Fibroblast of lung (primary cell): Measurements from ENCODE around the gene CD300LB. TPM values are rescaled to one million over a fixed set of nuclear protein-coding genes. Genes with fewer than 3 reads are reported as not detected.
A peak's percentile ranks its signal among the peaks of the same experiment; 100 is the strongest.

Experiments used
- DNase-seq, 2 donors: peaks; one replicate each; pipeline versions ENCODE4 v3.0.0 to v3.0.0-alpha.2; 2010; ENCODE audit warnings: low read depth in 2 of 2
- H2AFZ ChIP-seq: 2 replicates; pipeline ENCODE4 v1.5.1; 2012; ENCODE audit warnings: low read length, control low read depth, inconsistent platforms
- H3K27ac ChIP-seq: 2 replicates; pipeline ENCODE4 v1.5.1; 2011; ENCODE audit warnings: low read length, control low read depth; ENCODE audit not compliant: insufficient read depth
- H3K27me3 ChIP-seq: 2 replicates; pipeline ENCODE4 v1.5.1; 2011; ENCODE audit warnings: mild to moderate bottlenecking, low read length; ENCODE audit not compliant: control insufficient read depth, insufficient read depth
- H3K36me3 ChIP-seq: 2 replicates; pipeline ENCODE4 v1.5.1; 2011; ENCODE audit warnings: low read length; ENCODE audit not compliant: control insufficient read depth, insufficient read depth
- H3K4me1 ChIP-seq: 2 replicates; pipeline ENCODE4 v1.5.1; 2011; ENCODE audit warnings: low read length; ENCODE audit not compliant: control insufficient read depth, insufficient read depth; ENCODE audit errors: extremely low read depth
- H3K4me2 ChIP-seq: 2 replicates; pipeline ENCODE4 v1.5.1; 2011; ENCODE audit warnings: low read length, control low read depth; ENCODE audit not compliant: insufficient read depth; ENCODE audit errors: extremely low read depth
- H3K4me3 ChIP-seq, 4 experiments: fragments of 200-600 bp in 1 of 4; sonication (generic) in 1 of 4; replicated peaks in 1 of 4; 2 replicates each; pipeline ENCODE4 v1.5.1; 2011 to 2016; ENCODE audit warnings: low read length in 4 of 4, low read depth in 3 of 4, mild to moderate bottlenecking in 3 of 4, control low read depth in 2 of 4, inconsistent platforms in 1 of 4, mixed read lengths in 1 of 4; ENCODE audit not compliant: insufficient read depth in 1 of 4; ENCODE audit errors: control extremely low read depth in 1 of 4
- H3K79me2 ChIP-seq: 2 replicates; pipeline ENCODE4 v1.5.1; 2012; ENCODE audit warnings: mild to moderate bottlenecking, low read length, inconsistent platforms; ENCODE audit not compliant: control insufficient read depth, insufficient read depth
- H3K9ac ChIP-seq: 2 replicates; pipeline ENCODE4 v1.5.1; 2011; ENCODE audit warnings: mild to moderate bottlenecking, low read length, control low read depth; ENCODE audit not compliant: insufficient read depth
- H3K9me3 ChIP-seq: 2 replicates; pipeline ENCODE4 v1.5.1; 2012; ENCODE audit warnings: low read depth, low read length; ENCODE audit not compliant: control insufficient read depth, insufficient read depth
- H4K20me1 ChIP-seq: 2 replicates; pipeline ENCODE4 v1.5.1; 2011; ENCODE audit warnings: low read length; ENCODE audit not compliant: control insufficient read depth, insufficient read depth; ENCODE audit errors: extremely low read depth
- EZH2 ChIP-seq: IDR thresholded peaks from 2 replicates; pipeline ENCODE4 v1.5.1; 2012; ENCODE audit warnings: low read length, control low read depth, mild to moderate bottlenecking; ENCODE audit errors: missing control alignments
- polyA plus RNA-seq, 2 donors: library from polyadenylated mRNA; depleted of rRNA in 1 of 2; stranded (reverse) in 1 of 2; unstranded in 1 of 2; fragments of >200 nt; gene quantifications; 2 replicates each; pipeline ENCODE4 v1.2.1, GENCODE V29; 2011 to 2012; ENCODE audit warnings: missing spikeins in 1 of 2
- total RNA-seq: library from RNA; depleted of rRNA; stranded (reverse); fragments of >200 nt; gene quantifications from 2 replicates; pipeline ENCODE4 v1.2.1, GENCODE V29; 2014
- TF ChIP-seq, protein P1 (sequence below), 2 donors: IDR thresholded peaks in 1 of 2; conservative IDR thresholded peaks in 1 of 2; 1 replicate in 1 of 2; 2 replicates in 1 of 2; pipeline ENCODE4 v1.5.1; 2011 to 2012; ENCODE audit warnings: low read length in 2 of 2, control low read depth in 1 of 2, inconsistent platforms in 1 of 2, low read depth in 1 of 2, mild to moderate bottlenecking in 1 of 2

The CD300LB gene
- total and polyA plus RNA-seq, 2 donors (not counting 1 experiment from before 2014, with no cell fraction given) = not detected

DNA sequence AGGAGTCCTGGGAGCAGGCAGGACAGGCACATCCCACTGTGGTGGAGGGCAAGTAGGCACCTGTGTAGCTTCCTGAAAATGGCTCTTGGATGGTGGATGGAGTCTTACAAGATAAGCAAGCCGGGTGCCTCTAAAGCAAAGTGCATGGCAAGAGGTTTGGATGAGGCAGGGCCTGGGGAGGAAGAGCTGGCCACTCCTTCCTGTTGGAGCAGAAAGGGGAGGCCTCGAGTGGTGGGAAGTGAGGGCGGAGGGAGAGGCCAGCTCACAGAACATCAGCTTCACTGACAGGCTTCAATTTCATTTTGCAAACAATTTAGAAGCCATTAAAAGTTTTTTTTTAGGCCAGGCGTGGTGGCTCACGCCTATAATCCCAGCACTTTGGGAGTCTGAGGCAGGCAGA is 33.8 kb downstream of the CD300LB start:
- Histone ChIP-seq H3K27me3 (no peaks in the 10 kb centered on the region), H3K4me2 (no peak overlapping the region), H3K9ac (no peak overlapping the region), H3K79me2 (no peaks in the 10 kb centered on the region), H3K4me1 (no peaks in the 10 kb centered on the region), H4K20me1 (no peaks in the 10 kb centered on the region), H3K27ac (no peak overlapping the region), H3K36me3 (no peaks in the 10 kb centered on the region), H2AFZ (no peak overlapping the region), H3K4me3 (no peak overlapping the region), H3K9me3 (no peaks in the 10 kb centered on the region)
- no peak for DNase-seq
- TF ChIP-seq EZH2 = no peak
- TF ChIP-seq, protein P1, sequence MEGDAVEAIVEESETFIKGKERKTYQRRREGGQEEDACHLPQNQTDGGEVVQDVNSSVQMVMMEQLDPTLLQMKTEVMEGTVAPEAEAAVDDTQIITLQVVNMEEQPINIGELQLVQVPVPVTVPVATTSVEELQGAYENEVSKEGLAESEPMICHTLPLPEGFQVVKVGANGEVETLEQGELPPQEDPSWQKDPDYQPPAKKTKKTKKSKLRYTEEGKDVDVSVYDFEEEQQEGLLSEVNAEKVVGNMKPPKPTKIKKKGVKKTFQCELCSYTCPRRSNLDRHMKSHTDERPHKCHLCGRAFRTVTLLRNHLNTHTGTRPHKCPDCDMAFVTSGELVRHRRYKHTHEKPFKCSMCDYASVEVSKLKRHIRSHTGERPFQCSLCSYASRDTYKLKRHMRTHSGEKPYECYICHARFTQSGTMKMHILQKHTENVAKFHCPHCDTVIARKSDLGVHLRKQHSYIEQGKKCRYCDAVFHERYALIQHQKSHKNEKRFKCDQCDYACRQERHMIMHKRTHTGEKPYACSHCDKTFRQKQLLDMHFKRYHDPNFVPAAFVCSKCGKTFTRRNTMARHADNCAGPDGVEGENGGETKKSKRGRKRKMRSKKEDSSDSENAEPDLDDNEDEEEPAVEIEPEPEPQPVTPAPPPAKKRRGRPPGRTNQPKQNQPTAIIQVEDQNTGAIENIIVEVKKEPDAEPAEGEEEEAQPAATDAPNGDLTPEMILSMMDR (conservative IDR thresholded peaks at IDR 0.05 in 1 of 2, IDR thresholded peaks at IDR 0.05 in 1 of 2; ENCODE audit: low read depth in 1 of 2, low read length in 2 of 2) = no peak

DNA sequence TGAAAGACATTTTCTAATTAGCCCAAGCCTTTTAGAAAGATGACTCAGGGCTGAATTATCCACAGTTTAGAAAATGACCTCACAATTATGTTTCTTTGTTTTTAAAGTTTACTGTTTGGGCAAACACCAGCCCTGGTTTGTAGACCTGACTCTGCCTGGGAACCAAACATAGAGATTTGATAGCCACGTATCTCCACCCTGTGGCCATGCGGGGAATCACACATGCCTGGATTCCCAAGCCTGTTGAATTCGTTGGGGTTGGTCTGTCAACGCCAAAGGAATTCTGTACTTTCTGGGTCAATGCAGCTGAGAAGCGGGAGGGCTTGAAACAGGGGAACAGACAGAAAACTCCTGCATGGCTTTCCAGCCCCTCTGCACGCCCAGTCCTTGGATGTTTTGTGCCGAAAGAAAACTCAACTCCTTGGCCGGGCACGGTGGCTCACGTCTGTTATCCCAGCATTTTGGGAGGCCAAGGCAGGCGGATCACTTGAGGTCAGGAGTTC is 37.9 kb downstream of the CD300LB start:
- Histone ChIP-seq H4K20me1 (no peaks in the 10 kb centered on the region), H2AFZ (no peak overlapping the region), H3K4me2 (no peak overlapping the region), H3K79me2 (no peaks in the 10 kb centered on the region), H3K9ac (no peak overlapping the region), H3K4me3 (no peak overlapping the region), H3K4me1 (no peaks in the 10 kb centered on the region), H3K27ac (no peak overlapping the region), H3K27me3 (no peaks in the 10 kb centered on the region), H3K9me3 (no peaks in the 10 kb centered on the region), H3K36me3 (no peaks in the 10 kb centered on the region)
- no peak for TF ChIP-seq EZH2
- TF ChIP-seq, protein P1 (conservative IDR thresholded peaks at IDR 0.05 in 1 of 2, IDR thresholded peaks at IDR 0.05 in 1 of 2; ENCODE audit: low read depth in 1 of 2, low read length in 2 of 2) = peak; percentile 81 to 97
- DNase-seq = peak; percentile 40 to 57

DNA sequence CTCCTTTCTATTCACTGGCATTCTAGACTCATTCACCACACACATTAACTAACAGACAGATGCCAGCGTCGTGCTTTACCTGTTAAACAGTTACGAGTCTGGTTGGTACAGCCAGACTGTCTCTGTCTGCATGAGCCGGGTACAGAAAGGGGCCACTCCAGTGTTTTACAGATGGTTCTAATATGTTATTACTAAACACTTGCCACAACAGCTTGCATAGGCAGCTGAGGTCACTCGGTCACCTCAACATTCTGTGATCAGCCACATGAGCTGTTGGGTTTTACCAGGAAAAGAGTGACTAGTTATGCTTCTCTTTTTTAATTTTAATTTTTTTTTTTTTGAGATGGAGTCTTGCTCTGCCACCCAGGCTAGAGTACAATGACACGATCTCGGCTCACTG is 39.6 kb downstream of the CD300LB start:
- H3K9ac ChIP-seq = no peak overlapping the region
- no peak overlapping the region for H3K27ac ChIP-seq
- no peaks in the 10 kb centered on the region for H4K20me1 ChIP-seq
- H3K4me2 ChIP-seq = no peak overlapping the region
- TF ChIP-seq, protein P1 (conservative IDR thresholded peaks at IDR 0.05 in 1 of 2, IDR thresholded peaks at IDR 0.05 in 1 of 2; ENCODE audit: low read depth in 1 of 2, low read length in 2 of 2) = no peak
- no peak for TF ChIP-seq EZH2
- H3K4me1 ChIP-seq = no peaks in the 10 kb centered on the region
- DNase-seq = no peak
- H3K9me3 ChIP-seq = no peaks in the 10 kb centered on the region
- no peaks in the 10 kb centered on the region for H3K27me3 ChIP-seq
- no peak overlapping the region for H2AFZ ChIP-seq
- H3K36me3 ChIP-seq = no peaks in the 10 kb centered on the region
- H3K79me2 ChIP-seq = no peaks in the 10 kb centered on the region
- H3K4me3 ChIP-seq = no peak overlapping the region
